GM12891 (cell line): Measurements from ENCODE around the gene MGMT.

Source experiments
- PAX5 ChIP-seq: IDR thresholded peaks from 2 replicates; pipeline ENCODE4 v1.6.1; 2011; ENCODE audit warnings: low read length, moderate library complexity, mild to moderate bottlenecking; ENCODE audit not compliant: insufficient read depth, severe bottlenecking
- POLR2A ChIP-seq: IDR thresholded peaks from 2 replicates; pipeline ENCODE4 v1.6.1; 2011; ENCODE audit warnings: low read depth, low read length, control low read depth
- POLR2AphosphoS5 ChIP-seq: IDR thresholded peaks from 2 replicates; pipeline ENCODE4 v1.6.1; 2011; ENCODE audit warnings: low read depth, low read length, control low read depth
- POU2F2 ChIP-seq: IDR thresholded peaks from 2 replicates; pipeline ENCODE4 v1.6.1; 2011; ENCODE audit warnings: low read depth, mild to moderate bottlenecking, control low read depth, low read length, moderate library complexity
- SPI1 ChIP-seq: IDR thresholded peaks from 2 replicates; pipeline ENCODE4 v1.6.1; 2011; ENCODE audit warnings: low read depth, low read length, control low read depth
- TAF1 ChIP-seq: IDR thresholded peaks from 2 replicates; pipeline ENCODE4 v1.6.1; 2011; ENCODE audit warnings: low read depth, low read length, control low read depth

DNA sequence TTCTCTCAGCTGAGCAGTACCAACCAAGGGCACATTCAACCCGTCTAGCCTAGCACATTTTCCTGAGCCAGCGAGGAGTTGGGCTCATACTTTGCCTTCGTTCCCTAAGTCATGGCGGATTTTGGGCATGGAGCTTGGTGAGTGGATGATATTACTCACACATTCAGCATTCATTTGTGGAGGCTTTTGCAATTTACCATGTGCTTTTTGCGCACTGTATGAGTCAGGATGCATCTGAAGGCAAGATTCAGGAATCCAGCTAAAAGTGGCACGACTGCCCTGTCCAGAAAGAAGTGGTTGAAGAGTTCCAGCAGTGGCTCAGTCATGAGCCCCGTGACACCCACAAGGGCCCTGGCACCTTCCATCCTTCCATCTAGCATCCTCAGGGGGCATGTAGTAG is 24.2 kb upstream of the MGMT start:
- TF ChIP-seq TAF1 = no peak
- no peak for TF ChIP-seq POLR2AphosphoS5
- TF ChIP-seq POLR2A = no peak
- no peak for TF ChIP-seq SPI1
- no peak for TF ChIP-seq POU2F2
- no peak for TF ChIP-seq PAX5
